ENCODE measurements around the gene PKN2. TPM values are rescaled to one million over a fixed set of nuclear protein-coding genes. Genes with fewer than 3 reads are reported as not detected.

Gene PKN2
- total and polyA plus RNA-seq, 2 donors (not counting 1 experiment from before 2014, with no cell fraction given) = 28.7 to 29.9 TPM

DNA sequence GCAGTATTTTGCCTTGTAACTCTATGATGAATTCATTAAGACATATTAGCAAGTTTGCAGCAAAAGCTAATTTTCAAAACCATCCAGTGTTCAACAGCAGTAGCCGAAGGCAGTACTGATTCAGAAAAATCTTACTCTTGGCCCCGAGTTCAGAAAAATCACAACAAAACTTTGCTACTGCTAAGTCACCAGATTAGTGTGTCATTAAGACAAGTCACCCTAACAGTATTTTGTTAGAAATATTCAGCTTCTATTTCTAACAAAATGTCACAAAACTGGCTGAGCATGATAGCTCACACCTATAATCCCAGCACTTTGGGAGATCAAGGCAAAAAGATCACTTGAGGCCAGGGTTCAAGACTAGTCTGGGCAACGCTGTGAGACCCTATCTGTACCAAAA, 199.1 kb downstream of the PKN2 start:
- no peak overlapping the region for H3K4me3 ChIP-seq (replicated peaks in 1 of 4; ENCODE audit: control extremely low read depth in 1 of 4, insufficient read depth in 1 of 4, low read depth in 3 of 4, low read length in 4 of 4)
- no peaks in the 10 kb centered on the region for H4K20me1 ChIP-seq (ENCODE audit: control insufficient read depth, extremely low read depth, insufficient read depth, low read length)
- no peaks in the 10 kb centered on the region for H3K9me3 ChIP-seq (ENCODE audit: control insufficient read depth, insufficient read depth, low read depth, low read length)
- TF ChIP-seq CTCF (conservative IDR thresholded peaks at IDR 0.05 in 1 of 2, IDR thresholded peaks at IDR 0.05 in 1 of 2; ENCODE audit: low read depth in 1 of 2, low read length in 2 of 2) = no peak
- TF ChIP-seq EZH2 (IDR thresholded peaks at IDR 0.05; ENCODE audit: low read length, missing control alignments) = no peak
- peaks cover 8% of the 10 kb centered on the region for H3K79me2 ChIP-seq (ENCODE audit: control insufficient read depth, insufficient read depth, low read length)
- no peaks in the 10 kb centered on the region for H3K27me3 ChIP-seq (ENCODE audit: control insufficient read depth, insufficient read depth, low read length)
- H3K27ac ChIP-seq (ENCODE audit: insufficient read depth, low read length) = no peak overlapping the region
- no peak overlapping the region for H3K9ac ChIP-seq (ENCODE audit: insufficient read depth, low read length)
- H2AFZ ChIP-seq (ENCODE audit: low read length) = no peak overlapping the region
- H3K4me2 ChIP-seq (ENCODE audit: extremely low read depth, insufficient read depth, low read length) = no peak overlapping the region
- H3K36me3 ChIP-seq (ENCODE audit: control insufficient read depth, insufficient read depth, low read length) = peaks cover 2% of the 10 kb centered on the region
- no peak for DNase-seq (ENCODE audit: low read depth in 2 of 2)
- no peaks in the 10 kb centered on the region for H3K4me1 ChIP-seq (ENCODE audit: control insufficient read depth, extremely low read depth, insufficient read depth, low read length)

Other genes starting within 250 kb of the PKN2 start
- 36.2 and 37.8 TPM in 2 replicates for gene GTF2B, start 207.3 kb downstream of the PKN2 start, total RNA-seq
- 38.2 and 42.2 TPM in 2 replicates for gene GTF2B, start 207.3 kb downstream of the PKN2 start, polyA plus RNA-seq

Data from fibroblast of lung (primary cell).